OCI-LY3 (cell line): ENCODE data around the gene SMO.

Experiments
- EZH2phosphoT487 ChIP-seq: fragments of 200-600 bp; shearing (Covaris generic); IDR thresholded peaks from 2 replicates; pipeline ENCODE4 v1.6.1; 2018; ENCODE audit warnings: antibody characterized with exemption, mixed run types, low read depth
- TF ChIP-seq, protein P1 (sequence below): fragments of 200-600, 300-600 bp; sonication (generic); IDR thresholded peaks from 2 replicates; pipeline ENCODE4 v1.5.1; 2014; ENCODE audit warnings: antibody characterized with exemption, low read length, low read depth

DNA sequence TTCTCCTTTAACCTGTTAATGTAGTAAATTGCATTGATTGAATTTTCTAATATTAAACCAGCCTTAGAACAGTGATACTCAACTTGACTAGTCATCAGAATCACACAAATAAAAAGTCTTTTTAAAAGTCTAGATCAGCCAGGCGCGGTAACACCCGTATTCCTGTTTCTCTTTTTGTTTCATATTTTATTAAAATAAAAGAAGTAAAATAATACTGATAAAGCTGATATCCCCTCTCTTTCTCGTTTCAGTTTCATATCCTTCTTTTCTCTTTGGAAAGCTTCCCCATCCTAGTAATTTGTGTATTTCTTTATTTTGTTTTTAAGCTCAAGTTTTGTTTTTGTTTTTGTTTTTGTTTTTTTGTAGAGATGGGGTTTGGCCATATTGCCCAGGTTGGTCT is 9.3 kb downstream of the SMO start:
- TF ChIP-seq, protein P1, sequence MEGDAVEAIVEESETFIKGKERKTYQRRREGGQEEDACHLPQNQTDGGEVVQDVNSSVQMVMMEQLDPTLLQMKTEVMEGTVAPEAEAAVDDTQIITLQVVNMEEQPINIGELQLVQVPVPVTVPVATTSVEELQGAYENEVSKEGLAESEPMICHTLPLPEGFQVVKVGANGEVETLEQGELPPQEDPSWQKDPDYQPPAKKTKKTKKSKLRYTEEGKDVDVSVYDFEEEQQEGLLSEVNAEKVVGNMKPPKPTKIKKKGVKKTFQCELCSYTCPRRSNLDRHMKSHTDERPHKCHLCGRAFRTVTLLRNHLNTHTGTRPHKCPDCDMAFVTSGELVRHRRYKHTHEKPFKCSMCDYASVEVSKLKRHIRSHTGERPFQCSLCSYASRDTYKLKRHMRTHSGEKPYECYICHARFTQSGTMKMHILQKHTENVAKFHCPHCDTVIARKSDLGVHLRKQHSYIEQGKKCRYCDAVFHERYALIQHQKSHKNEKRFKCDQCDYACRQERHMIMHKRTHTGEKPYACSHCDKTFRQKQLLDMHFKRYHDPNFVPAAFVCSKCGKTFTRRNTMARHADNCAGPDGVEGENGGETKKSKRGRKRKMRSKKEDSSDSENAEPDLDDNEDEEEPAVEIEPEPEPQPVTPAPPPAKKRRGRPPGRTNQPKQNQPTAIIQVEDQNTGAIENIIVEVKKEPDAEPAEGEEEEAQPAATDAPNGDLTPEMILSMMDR, result no peak
- no peak for TF ChIP-seq EZH2phosphoT487
